H7 (cell line): ENCODE measurements around the gene KDM5B. TPM values are rescaled to one million over a fixed set of nuclear protein-coding genes. Genes with fewer than 3 reads are reported as not detected.

Source experiments
- DNase-seq: peaks from one replicate; pipeline ENCODE4 v3.0.0; 2012
- H3K27me3 ChIP-seq: 2 replicates; pipeline ENCODE4 v1.6.0; 2011; ENCODE audit warnings: mild to moderate bottlenecking, low read length; ENCODE audit not compliant: control insufficient read depth, insufficient read depth
- H3K36me3 ChIP-seq: replicated peaks from 2 replicates; pipeline ENCODE4 v1.5.1; 2011; ENCODE audit warnings: low read length; ENCODE audit not compliant: control insufficient read depth, insufficient read depth
- H3K4me3 ChIP-seq: 2 replicates; pipeline ENCODE4 v1.5.1; 2011; ENCODE audit warnings: low read depth, mild to moderate bottlenecking, control low read depth, low read length, moderate library complexity; ENCODE audit not compliant: insufficient read depth
- total RNA-seq: library from RNA; depleted of rRNA; stranded (reverse); fragments of >200 nt; shearing (Covaris generic); gene quantifications from 2 replicates; pipeline ENCODE4 v1.2.3, GENCODE V29; 2014; rRNA removed

The KDM5B gene
- total RNA-seq, 1 experiment from 2014 or later, result 126 TPM

- Histone ChIP-seq H3K27me3 (no peaks in the 10 kb centered on the region), H3K4me3 (no peak overlapping the region), H3K36me3 (no peaks in the 10 kb centered on the region)
- DNase-seq, result no peak
Measured at GRCh38 chr1:202684716-202685115, 123.5 kb downstream of the KDM5B start.

GRCh38 chr1:202683029-202683428 is 125.2 kb downstream of the KDM5B start:
- H3K4me3 ChIP-seq, result no peak overlapping the region
- no peaks in the 10 kb centered on the region for H3K36me3 ChIP-seq
- no peaks in the 10 kb centered on the region for H3K27me3 ChIP-seq
- no peak for DNase-seq

- no peak for DNase-seq
- no peaks in the 10 kb centered on the region for H3K36me3 ChIP-seq
- no peaks in the 10 kb centered on the region for H3K27me3 ChIP-seq
- H3K4me3 ChIP-seq, result no peak overlapping the region
Measured at GRCh38 chr1:202682477-202682876, 125.7 kb downstream of the KDM5B start.

- no peak for DNase-seq
- no peaks in the 10 kb centered on the region for H3K27me3 ChIP-seq
- no peak overlapping the region for H3K4me3 ChIP-seq
- no peaks in the 10 kb centered on the region for H3K36me3 ChIP-seq
Measured at GRCh38 chr1:202681736-202682420, 126.3 kb downstream of the KDM5B start.

- no peaks in the 10 kb centered on the region for H3K27me3 ChIP-seq
- H3K4me3 ChIP-seq, result no peak overlapping the region
- no peaks in the 10 kb centered on the region for H3K36me3 ChIP-seq
- DNase-seq, result peak; percentile 80
Measured at GRCh38 chr1:202680586-202681352, 127.5 kb downstream of the KDM5B start.

- no peaks in the 10 kb centered on the region for H3K36me3 ChIP-seq
- no peak for DNase-seq
- H3K4me3 ChIP-seq, result no peak overlapping the region
- H3K27me3 ChIP-seq, result no peaks in the 10 kb centered on the region
Measured at GRCh38 chr1:202679406-202680177, 128.6 kb downstream of the KDM5B start.

- Histone ChIP-seq H3K4me3 (no peak overlapping the region), H3K27me3 (no peaks in the 10 kb centered on the region), H3K36me3 (no peaks in the 10 kb centered on the region)
- no peak for DNase-seq
Measured at GRCh38 chr1:202677433-202677832, 130.8 kb downstream of the KDM5B start.

Other genes with a start within 250 kb of the KDM5B start
- gene SYT2, start 98.0 kb downstream of the KDM5B start, total RNA-seq, result 2.8 and 3.6 TPM in 2 replicates
- gene PCAT6, start 2.5 kb upstream of the KDM5B start, total RNA-seq, result 3.4 and 7.4 TPM in 2 replicates
- gene RABIF, start 80.7 kb upstream of the KDM5B start, total RNA-seq, result 4.1 and 8.5 TPM in 2 replicates
- gene KLHL12, start 118.8 kb upstream of the KDM5B start, total RNA-seq, result 45.7 and 49.8 TPM in 2 replicates
- gene ADIPOR1, start 149.9 kb upstream of the KDM5B start, total RNA-seq, result 133 and 134 TPM in 2 replicates
- 22.5 and 22.8 TPM in 2 replicates for gene CYB5R1, start 158.8 kb upstream of the KDM5B start, total RNA-seq
- 164 and 193 TPM in 2 replicates for gene TMEM183A, start 199.0 kb upstream of the KDM5B start, total RNA-seq
- 3.1 and 7.4 TPM in 2 replicates for gene PPFIA4, start 218.1 kb upstream of the KDM5B start, total RNA-seq